NT2/D1 (cell line): ENCODE measurements around the gene GGACT.

Source experiments
- SUZ12 ChIP-seq: IDR thresholded peaks from 2 replicates; pipeline ENCODE4 v1.6.1; 2011; ENCODE audit not compliant: insufficient read length, insufficient read depth; ENCODE audit errors: extremely low read depth
- YY1 ChIP-seq: IDR thresholded peaks from 2 replicates; pipeline ENCODE4 v1.6.1; 2011; ENCODE audit not compliant: insufficient read length, insufficient read depth
- ZNF274 ChIP-seq: IDR thresholded peaks from 2 replicates; pipeline ENCODE4 v1.6.1; 2011; ENCODE audit warnings: mild to moderate bottlenecking, low read depth, low read length

DNA sequence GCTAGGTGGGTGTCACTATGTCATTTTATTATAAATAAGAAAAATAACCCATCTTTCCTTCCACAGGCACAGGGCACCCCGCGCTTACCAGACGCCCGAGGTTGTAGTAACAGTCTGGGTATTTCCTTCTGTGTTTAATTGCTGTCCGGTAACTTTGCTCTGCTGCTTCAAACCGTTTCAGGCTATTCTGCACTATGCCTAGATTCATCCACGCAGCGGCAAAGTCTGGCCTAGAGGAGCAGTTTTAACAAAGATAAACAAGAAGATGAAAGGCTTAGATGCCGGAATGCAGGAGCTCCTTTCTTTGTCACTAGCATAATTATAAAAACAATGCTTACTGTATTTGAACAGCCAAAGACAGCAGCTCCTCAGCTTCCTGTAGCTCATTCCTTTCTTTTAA, 36.9 kb upstream of the GGACT start:
- TF ChIP-seq YY1 = no peak
- TF ChIP-seq ZNF274 = no peak
- no peak for TF ChIP-seq SUZ12
